ENCODE results near the gene TMEM233.
A peak's percentile ranks its signal among the peaks of the same experiment; 100 is the strongest.

The TMEM233 gene

GRCh38 chr12:119630223-119630780 is 36.7 kb downstream of the TMEM233 start:
- no peak for DNase-seq (ENCODE audit: low read depth)
- H3K4me3 ChIP-seq (ENCODE audit: low read depth, low read length): no peak overlapping the region
- TF ChIP-seq, protein P1, sequence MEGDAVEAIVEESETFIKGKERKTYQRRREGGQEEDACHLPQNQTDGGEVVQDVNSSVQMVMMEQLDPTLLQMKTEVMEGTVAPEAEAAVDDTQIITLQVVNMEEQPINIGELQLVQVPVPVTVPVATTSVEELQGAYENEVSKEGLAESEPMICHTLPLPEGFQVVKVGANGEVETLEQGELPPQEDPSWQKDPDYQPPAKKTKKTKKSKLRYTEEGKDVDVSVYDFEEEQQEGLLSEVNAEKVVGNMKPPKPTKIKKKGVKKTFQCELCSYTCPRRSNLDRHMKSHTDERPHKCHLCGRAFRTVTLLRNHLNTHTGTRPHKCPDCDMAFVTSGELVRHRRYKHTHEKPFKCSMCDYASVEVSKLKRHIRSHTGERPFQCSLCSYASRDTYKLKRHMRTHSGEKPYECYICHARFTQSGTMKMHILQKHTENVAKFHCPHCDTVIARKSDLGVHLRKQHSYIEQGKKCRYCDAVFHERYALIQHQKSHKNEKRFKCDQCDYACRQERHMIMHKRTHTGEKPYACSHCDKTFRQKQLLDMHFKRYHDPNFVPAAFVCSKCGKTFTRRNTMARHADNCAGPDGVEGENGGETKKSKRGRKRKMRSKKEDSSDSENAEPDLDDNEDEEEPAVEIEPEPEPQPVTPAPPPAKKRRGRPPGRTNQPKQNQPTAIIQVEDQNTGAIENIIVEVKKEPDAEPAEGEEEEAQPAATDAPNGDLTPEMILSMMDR (IDR thresholded peaks at IDR 0.05; ENCODE audit: insufficient read depth, low read depth, low read length, missing control alignments): no peak

- H3K4me3 ChIP-seq (ENCODE audit: low read depth, low read length): no peak overlapping the region
- DNase-seq (ENCODE audit: low read depth): no peak
- TF ChIP-seq, protein P1 (IDR thresholded peaks at IDR 0.05; ENCODE audit: insufficient read depth, low read depth, low read length, missing control alignments): no peak
These were observed 37.5 kb downstream of the TMEM233 start for GRCh38 chr12:119630962-119631550.

DNA sequence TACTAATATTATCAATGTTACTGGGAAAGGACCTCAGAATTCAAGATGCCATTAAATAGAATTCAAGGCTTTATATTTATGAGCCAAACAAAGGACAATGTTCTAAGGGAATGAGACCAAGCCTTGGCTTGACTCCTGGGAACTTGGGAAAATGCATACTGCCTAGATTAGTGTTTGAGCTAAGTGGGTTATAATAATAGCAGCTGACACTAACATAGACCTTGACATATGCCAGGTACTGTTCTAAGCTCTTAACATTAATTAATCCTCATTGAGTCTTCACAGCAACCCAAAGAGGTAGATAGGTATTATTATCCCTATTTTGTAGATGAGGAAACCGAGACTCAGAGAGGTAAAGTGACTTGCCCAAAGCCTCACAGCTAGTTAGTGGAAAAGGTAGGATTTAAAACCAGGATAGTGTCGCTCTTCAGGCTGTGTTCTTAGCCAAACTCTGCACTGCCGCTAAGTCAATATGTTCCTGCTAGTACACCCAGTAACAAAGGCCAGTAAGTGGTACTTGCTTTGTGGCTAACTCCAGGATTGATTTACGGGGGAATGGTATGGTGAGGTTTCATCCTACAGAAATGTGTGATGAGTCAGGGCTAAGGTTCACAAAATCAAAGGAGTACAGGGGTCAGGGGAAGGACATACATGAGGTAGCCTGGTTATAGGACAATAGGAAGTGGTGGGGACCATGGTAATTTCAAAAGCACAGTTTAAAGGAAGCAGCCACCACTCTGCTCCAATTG is 38.5 kb downstream of the TMEM233 start:
- no peak overlapping the region for H3K4me3 ChIP-seq (ENCODE audit: low read depth, low read length)
- no peak for DNase-seq (ENCODE audit: low read depth)
- TF ChIP-seq, protein P1 (IDR thresholded peaks at IDR 0.05; ENCODE audit: insufficient read depth, low read depth, low read length, missing control alignments): no peak

GRCh38 chr12:119634743-119635142 is 41.2 kb downstream of the TMEM233 start:
- TF ChIP-seq, protein P1 (IDR thresholded peaks at IDR 0.05; ENCODE audit: insufficient read depth, low read depth, low read length, missing control alignments): no peak
- DNase-seq (ENCODE audit: low read depth): no peak
- no peak overlapping the region for H3K4me3 ChIP-seq (ENCODE audit: low read depth, low read length)

GRCh38 chr12:119642986-119643385 is 49.4 kb downstream of the TMEM233 start:
- H3K4me3 ChIP-seq (ENCODE audit: low read depth, low read length): no peak overlapping the region
- no peak for DNase-seq (ENCODE audit: low read depth)
- TF ChIP-seq, protein P1 (IDR thresholded peaks at IDR 0.05; ENCODE audit: insufficient read depth, low read depth, low read length, missing control alignments): peak; percentile 43

DNA sequence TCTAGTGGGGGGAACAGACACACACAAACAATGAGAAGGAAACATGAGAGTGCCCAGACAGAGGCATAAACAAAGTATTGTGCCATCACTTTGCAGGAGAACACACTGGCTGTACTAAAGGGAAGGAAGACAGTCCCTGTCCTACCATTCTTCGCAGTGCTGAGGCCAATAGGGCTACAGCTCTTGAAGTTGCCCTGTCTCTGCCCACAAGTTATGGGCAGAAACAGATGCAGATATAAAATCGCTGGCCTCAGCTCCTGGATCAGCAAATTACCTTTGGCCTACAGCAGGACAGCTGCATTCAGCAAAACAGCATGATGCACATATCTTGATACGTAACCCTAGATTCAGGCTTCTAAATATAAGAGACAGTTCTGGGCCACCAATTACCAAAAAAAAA is 51.4 kb downstream of the TMEM233 start:
- DNase-seq (ENCODE audit: low read depth): no peak
- H3K4me3 ChIP-seq (ENCODE audit: low read depth, low read length): no peak overlapping the region
- TF ChIP-seq, protein P1 (IDR thresholded peaks at IDR 0.05; ENCODE audit: insufficient read depth, low read depth, low read length, missing control alignments): no peak
